Measurements from ENCODE around the gene SPIB. TPM values are rescaled to one million over a fixed set of nuclear protein-coding genes. Genes with fewer than 3 reads are reported as not detected.

The SPIB gene
- total and polyA plus RNA-seq, 2 of the 4 experiments (the other 2 are of a cell fraction) = not detected

GRCh38 chr19:50406829-50407228, 11.9 kb upstream of the SPIB start:
- POLR2A ChIA-PET (ENCODE audit: unreplicated experiment) = no interaction called here

More at GRCh38 chr19:50406829-50407228, 11.9 kb upstream of the SPIB start:
- no peaks in the 10 kb centered on the region for H3K9me3 ChIP-seq (ENCODE audit: control insufficient read depth, insufficient read depth, low read length)
- no peak overlapping the region for H2AK5ac ChIP-seq (ENCODE audit: low read depth, low read length)
- H2AK9ac ChIP-seq (replicated peaks; ENCODE audit: low read depth, low read length, poor library complexity) = no peak overlapping the region
- no peaks in the 10 kb centered on the region for H3K4me1 ChIP-seq (ENCODE audit: control insufficient read depth, insufficient read depth, low read length)
- no peak overlapping the region for H3K4me2 ChIP-seq (ENCODE audit: low read depth, low read length)
- no peak overlapping the region for H4K5ac ChIP-seq (ENCODE audit: low read depth, low read length)
- H2BK20ac ChIP-seq (ENCODE audit: low read depth, low read length) = no peak overlapping the region
- ATAC-seq (ENCODE audit: low read depth) (no peak), DNase-seq (no peak)
- no peak overlapping the region for H2BK15ac ChIP-seq (ENCODE audit: low read depth, low read length)
- H3K56ac ChIP-seq (ENCODE audit: extremely low read depth, insufficient read depth, low read length) = no peak overlapping the region
- no TSS peak for BruUV-seq (replicated peaks)
- no peak overlapping the region for H2AFZ ChIP-seq (replicated peaks; ENCODE audit: low read length, poor library complexity)
- H3K14ac ChIP-seq (replicated peaks; ENCODE audit: low read depth, low read length) = no peak overlapping the region
- in situ Hi-C loops (cut with MboI; ENCODE audit: low sequenced_read_pairs) (no loop called here), dilution Hi-C loops (cut with HindIII; ENCODE audit: low sequenced_read_pairs, unreplicated experiment) (no loop called here), intact Hi-C loops (cut with micrococcal nuclease) (no loop called here)
- CTCF ChIA-PET = no interaction called here
- H2BK120ac ChIP-seq (ENCODE audit: low read depth, low read length) = no peak overlapping the region
- H3K27ac ChIP-seq (ENCODE audit: insufficient read depth, low read length) = no peak overlapping the region
- no peak overlapping the region for H3K4me3 ChIP-seq (ENCODE audit: insufficient read depth, low read depth, low read length)
- WGBS, 2 experiments (ENCODE audit: extremely low coverage in 2 of 2, insufficient read length in 1 of 2) = 97% methylated on average over 10 of the region's 19 CpGs; no CpG with 5 or more reads in 1 of the 2 experiments
- no peaks in the 10 kb centered on the region for H3K79me1 ChIP-seq (ENCODE audit: low read depth in 1 of 2, low read length in 2 of 2)
- no peak overlapping the region for H4K91ac ChIP-seq (ENCODE audit: insufficient read depth, low read depth, low read length)
- no peak overlapping the region for H3K4ac ChIP-seq (ENCODE audit: low read depth, low read length)
- no peaks in the 10 kb centered on the region for H3K27me3 ChIP-seq (ENCODE audit: control insufficient read depth, insufficient read depth, low read length)
- no peak overlapping the region for H3K23ac ChIP-seq (ENCODE audit: low read depth, low read length)
- no peak overlapping the region for H2BK5ac ChIP-seq (ENCODE audit: low read depth, low read length, poor library complexity, severe bottlenecking)
- no peak overlapping the region for H3K18ac ChIP-seq (ENCODE audit: low read depth, low read length)
- peaks cover 14% of the 10 kb centered on the region for H3K36me3 ChIP-seq (ENCODE audit: control insufficient read depth, insufficient read depth, low read length)
- H3K9me1 ChIP-seq (ENCODE audit: insufficient read depth, low read length) = no peaks in the 10 kb centered on the region; the same call in 1 of the 2 replicates
- no peaks in the 10 kb centered on the region for H4K20me1 ChIP-seq (ENCODE audit: insufficient read depth, low read length)
- TF ChIP-seq MAFK (IDR thresholded peaks at IDR 0.05; ENCODE audit: low read depth, low read length) = no peak
- no peak for TF ChIP-seq MXI1 (IDR thresholded peaks at IDR 0.05; ENCODE audit: borderline replicate concordance, low read depth, low read length)
- TF ChIP-seq CTCF (conservative IDR thresholded peaks at IDR 0.05; ENCODE audit: low read depth, low read length) = no peak
- TF ChIP-seq MAZ (IDR thresholded peaks at IDR 0.05; ENCODE audit: borderline replicate concordance, low read depth, low read length) = no peak
- TF ChIP-seq RAD21 (IDR thresholded peaks at IDR 0.05; ENCODE audit: low read length) = no peak
- no peak for TF ChIP-seq ELK1 (IDR thresholded peaks at IDR 0.05; ENCODE audit: borderline replicate concordance, low read depth, low read length)
- no peak for TF ChIP-seq USF2 (IDR thresholded peaks at IDR 0.05; ENCODE audit: low read depth, low read length)
- no peak for TF ChIP-seq CHD1 (IDR thresholded peaks at IDR 0.05; ENCODE audit: low read depth, low read length)
- TF ChIP-seq FOS (IDR thresholded peaks at IDR 0.05; ENCODE audit: low read depth, low read length) = no peak
- no peak for TF ChIP-seq BHLHE40 (IDR thresholded peaks at IDR 0.05; ENCODE audit: low read depth, low read length)
- TF ChIP-seq NFE2L2 (IDR thresholded peaks at IDR 0.05; ENCODE audit: low read depth, low read length) = no peak
- TF ChIP-seq SMC3 (IDR thresholded peaks at IDR 0.05; ENCODE audit: low read depth, low read length) = no peak
- no peak for TF ChIP-seq RCOR1 (IDR thresholded peaks at IDR 0.05; ENCODE audit: insufficient replicate concordance, low read length)
- TF ChIP-seq RFX5 (IDR thresholded peaks at IDR 0.05; ENCODE audit: low read depth, low read length) = no peak
- no peak for TF ChIP-seq POLR2A (IDR thresholded peaks at IDR 0.05; ENCODE audit: low read depth, low read length)
- no peak for TF ChIP-seq CEBPB (IDR thresholded peaks at IDR 0.05; ENCODE audit: low read depth, low read length)
- no peak overlapping the region for H4K8ac ChIP-seq (ENCODE audit: low read depth in 2 of 2, low read length in 2 of 2)
- no peak overlapping the region for H3K9ac ChIP-seq (ENCODE audit: low read depth, low read length)
